NCI-H2196 (cell line): ENCODE data around the gene IL1RL1.

Experiments
- DNase-seq: peaks from one replicate; lab custom pipeline; 2025; ENCODE audit not compliant: unreplicated experiment; lab: John Stamatoyannopoulos, UW

Gene IL1RL1

DNA sequence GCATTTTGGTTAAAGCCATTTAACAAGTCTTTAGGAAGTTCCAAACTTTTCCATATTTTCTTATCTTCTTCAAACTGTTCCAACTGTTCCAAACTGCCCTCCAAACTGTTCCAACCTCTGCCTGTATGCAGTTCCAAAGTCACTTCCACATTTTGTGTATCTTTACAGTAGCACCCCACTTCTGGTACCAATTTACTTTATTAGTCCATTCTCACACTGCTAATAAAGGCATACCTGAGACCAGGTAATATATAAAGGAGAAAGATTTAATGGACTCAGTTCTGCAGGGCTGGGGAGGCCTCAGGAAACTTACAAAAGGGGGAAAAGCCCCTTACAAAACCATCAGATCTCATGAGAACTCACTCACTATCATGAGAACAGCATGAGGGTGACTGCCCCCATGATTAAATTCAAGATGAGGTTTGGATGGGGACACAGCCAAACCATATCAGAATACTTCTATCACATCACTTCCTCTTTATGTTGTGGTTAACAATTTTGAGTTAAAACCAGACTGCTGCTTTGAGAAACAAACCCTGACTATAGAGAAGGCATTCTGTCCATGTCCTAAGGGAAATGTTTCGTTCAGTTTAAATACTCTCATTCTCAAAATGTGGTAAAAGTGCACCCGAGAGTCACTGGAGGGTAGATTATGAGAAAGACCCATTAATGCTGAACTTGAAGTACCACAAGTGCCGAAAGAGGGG is 55.2 kb downstream of the IL1RL1 start:
- no peak for DNase-seq

DNA sequence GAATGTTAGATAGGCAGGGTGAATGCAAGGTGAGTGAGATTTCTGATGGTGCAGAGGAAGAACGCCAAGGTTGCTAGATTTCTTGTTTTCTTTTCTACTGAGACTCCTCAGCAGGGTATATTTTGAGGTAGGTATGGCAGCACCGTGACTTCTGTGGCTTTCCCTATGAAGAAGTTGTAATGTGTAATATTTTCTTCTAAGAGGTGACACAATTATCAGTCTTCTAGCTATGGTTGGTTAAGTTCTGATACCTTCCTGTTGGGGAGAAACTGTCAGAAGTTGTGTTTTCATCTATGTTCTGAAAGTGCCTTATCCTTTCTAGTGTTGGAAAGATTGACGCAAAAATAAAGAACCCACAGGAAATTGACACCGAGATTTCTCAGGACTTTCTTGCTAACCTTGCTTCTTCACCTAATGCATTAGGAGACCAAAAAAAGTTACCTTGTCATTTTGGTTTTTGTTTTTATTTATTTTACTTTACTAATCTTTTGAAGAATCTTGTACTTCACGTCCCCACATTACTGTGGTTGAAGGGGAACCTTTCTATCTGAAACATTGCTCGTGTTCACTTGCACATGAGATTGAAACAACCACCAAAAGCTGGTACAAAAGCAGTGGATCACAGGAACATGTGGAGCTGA is 56.1 kb downstream of the IL1RL1 start:
- no peak for DNase-seq

DNA sequence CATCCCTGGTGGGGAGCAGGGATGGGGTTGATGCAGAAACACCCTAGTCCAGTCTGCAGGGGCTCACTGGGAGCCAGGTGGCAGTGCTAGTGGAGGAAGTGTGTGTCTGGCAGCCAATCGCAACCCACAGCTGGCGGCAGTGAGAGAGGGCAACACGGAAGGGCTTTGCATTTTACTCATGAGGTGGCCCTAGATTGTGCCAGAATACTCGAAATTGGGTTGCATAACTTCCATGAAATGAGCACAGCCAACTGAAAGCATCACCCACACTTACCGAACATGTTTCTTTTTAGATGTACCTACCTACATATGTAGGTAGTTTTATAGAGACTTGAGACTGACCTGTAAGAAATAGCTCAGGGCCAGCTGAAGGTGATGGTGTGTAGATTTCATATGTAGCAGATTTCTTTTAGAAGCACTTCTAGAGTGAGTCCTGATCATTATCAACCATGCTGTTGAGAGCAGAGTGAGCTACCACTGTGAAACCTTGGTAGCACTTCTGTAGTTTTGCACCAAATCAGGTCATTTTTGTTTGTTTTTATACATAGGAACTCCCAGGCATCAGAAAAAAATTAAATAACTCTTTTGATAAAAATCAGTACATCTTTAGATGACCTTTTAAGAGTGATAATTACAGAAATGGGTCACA is 57.2 kb downstream of the IL1RL1 start:
- DNase-seq: no peak

DNA sequence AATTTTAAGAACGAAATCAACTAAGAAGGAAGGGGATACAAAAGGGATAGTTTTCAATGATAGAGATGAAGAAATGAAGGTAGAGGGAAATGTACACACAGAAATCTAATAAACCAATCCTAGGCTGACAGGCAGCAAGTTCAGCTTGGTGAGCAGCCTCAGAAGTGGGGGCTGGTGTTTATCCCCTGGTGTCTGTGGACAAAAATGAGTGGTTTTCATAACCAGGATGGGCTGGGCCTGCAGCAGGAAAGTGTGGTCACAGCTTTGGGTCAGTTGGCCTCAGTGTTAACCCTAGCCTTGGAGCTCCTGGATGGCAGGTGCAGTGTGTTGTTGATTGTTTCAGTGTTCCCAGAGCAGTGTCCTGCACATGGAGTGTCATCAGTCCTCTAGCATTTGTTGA is 58.5 kb downstream of the IL1RL1 start:
- no peak for DNase-seq

DNA sequence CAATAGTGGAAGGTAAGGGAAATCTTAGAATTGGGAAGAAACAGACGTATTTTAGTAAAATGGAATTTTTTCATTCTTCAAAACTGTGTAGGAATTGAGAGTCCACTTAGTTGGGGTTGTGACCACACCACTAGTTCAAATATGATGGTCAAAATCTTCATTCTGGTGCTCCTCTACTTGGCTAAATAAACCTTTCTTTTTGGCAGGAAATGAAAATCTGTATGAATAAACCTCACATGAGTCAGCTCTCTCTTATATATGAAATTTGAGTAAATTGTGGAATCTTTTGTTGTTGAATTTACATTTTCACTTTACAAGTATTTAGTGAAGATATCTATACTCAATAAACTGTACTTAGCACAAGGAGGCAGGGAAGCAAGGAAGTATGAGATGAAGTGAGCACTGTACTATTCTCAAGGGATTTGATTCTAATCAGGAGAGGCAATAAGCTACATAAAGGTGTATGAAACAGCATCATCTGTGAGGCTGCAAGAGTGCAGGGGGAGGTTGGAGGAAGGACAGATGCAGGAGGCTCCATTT is 64.8 kb downstream of the IL1RL1 start:
- DNase-seq: no peak

DNA sequence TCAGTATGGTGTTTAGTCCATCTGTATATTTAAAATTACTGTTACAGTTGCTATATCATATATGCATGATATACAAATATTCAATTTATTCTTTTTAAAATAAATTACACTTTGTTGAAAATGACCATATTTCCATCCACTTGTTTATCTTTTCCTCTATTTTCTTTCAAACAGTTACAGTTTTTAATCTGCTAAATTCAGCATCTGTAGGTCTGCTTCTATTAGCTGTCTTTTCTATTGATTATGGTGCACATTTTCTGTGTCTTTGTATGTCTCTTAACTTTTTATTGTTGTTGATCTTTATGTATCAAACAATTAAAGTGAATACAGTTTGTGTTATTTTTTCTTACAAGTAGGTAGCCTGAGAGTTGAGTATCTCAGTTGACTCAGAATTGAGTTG is 72.4 kb downstream of the IL1RL1 start:
- DNase-seq: no peak

DNA sequence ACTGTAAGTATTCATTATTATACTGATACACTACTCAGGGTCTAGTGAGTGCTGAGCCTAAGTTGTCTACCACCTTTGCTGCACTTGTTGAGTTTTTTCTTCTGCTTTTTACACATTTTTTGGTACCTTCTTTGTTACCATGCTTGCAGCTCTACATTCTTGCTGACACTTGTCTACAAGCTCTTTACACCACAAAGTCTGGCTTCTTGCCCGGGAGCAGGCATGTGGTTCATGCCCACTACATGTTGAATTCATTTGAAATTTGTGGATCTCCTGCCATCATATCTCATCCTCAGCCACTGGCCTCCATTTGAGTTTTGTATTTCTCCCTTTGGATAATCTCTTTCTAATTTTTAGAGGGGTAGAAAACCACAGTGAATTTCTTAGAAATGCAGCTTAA is 74.2 kb downstream of the IL1RL1 start:
- DNase-seq: no peak

DNA sequence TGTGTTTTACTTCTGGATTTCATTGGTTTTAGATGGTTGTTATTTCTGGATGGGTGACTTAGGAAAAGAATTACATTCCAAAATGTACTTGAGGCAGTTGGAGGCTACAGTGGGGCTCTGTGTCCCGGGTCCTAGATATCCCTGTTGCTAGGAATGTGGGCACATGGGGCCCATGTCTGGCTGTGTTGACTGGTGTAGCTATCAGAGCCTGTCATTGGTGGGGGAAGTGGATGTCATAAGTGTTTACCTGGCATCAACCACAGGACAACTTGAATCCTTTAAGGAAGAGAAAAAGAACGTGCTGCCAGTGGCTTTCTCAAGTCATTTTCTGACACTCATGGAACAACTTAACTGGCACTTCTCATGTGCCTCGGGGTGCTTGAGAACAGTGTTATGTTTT is 74.6 kb downstream of the IL1RL1 start:
- DNase-seq: no peak

DNA sequence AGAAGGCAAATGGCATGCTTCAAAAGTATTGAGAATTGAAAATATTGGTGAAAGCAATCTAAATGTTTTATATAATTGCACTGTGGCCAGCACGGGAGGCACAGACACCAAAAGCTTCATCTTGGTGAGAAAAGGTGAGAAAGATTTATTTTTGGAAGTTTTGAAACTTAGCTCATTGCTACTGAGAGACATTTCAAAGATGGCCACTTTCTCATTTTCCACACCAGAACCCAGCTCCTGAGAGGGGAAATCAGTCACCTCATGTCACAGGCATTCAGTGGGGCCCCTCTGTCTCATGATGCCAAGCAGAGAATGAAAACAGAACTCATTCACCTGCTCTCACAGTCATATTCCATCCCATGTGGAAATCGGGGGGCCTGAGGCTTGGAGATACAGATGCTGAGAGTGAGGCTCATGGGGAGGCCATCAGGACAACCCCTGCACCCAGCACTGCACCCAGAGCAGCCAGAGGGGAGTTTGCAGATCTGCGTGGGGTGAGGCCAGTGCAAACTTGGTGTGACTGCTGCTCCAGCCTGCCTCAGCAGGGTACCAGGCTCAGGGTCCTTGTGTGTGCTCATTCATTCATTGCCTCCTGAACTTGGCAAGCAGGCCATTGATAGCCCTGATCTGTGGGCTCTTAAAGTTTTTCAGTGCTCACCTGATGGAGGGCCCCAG is 75.6 kb downstream of the IL1RL1 start:
- no peak for DNase-seq

DNA sequence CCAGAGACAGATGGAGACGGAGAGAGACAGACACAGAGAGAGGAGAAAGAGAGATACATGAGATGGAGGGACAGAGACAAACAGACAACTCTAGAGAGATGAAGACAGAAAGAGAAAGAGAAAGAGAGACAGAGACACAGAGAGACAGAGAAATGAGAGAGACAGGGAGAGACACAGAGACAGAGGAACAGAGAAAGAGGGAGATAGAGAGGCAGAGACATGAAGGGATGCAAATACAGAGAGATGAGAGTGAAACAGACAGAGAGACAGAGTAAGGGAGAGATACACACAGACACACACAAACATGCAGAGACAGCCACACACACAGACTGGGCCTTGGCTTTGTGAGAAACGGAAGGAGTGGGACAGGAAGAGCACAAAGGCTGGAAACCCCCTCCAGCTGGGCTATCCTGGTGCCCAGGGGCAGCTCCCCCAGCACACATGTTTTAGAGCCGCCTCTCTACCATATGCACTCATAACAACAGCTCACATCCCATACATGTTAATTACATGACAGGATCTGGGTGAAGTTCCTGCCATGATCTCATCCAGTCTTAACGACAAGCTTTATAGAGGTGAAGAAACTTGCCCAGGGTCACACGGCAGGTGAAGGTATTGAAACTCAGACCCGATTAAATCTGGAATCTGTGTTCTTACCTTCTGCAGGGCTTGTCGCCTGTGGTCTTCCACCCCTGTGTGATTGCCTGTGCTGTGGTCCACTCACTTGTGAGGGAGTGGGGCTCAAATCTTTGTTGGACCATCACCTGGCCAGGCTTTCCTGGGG is 76.6 kb downstream of the IL1RL1 start:
- DNase-seq: no peak

DNA sequence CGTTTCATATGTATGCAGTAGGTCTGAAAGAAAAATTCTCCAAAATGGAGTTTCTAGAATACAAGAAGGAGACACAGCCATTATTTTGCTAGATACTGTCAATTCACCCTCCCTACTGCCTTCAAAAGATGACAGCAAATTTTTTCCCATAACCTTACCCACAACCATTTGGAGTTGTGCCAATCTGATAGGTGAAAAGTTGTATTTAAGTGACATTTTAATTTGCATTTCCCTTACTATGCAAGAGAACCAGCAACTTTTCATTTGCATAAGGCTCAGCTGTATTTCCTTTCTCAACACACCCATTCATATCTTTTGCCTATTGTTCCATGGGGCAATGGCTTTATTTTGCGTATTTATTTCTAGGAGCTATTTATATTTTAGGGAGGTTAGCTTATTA is 80.2 kb downstream of the IL1RL1 start:
- no peak for DNase-seq

DNA sequence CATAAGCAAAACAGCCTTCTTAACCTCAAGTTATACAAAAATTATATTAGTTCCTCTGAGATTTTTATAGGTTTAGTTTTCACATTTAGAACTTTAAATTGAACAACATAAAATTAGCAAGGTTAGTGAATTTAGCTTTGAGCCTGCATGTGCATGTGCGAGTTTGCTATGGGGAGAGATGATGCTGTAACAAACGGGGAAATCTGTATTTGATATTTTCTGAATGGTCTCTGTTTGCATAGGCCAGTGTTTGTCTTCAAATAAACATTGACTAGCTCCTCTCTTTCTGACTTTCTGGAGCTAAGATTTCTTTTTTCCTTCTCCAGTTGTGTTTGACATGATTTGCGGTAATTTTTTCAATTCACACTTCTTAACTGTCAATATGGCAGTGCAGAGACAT is 80.7 kb downstream of the IL1RL1 start:
- DNase-seq: no peak

DNA sequence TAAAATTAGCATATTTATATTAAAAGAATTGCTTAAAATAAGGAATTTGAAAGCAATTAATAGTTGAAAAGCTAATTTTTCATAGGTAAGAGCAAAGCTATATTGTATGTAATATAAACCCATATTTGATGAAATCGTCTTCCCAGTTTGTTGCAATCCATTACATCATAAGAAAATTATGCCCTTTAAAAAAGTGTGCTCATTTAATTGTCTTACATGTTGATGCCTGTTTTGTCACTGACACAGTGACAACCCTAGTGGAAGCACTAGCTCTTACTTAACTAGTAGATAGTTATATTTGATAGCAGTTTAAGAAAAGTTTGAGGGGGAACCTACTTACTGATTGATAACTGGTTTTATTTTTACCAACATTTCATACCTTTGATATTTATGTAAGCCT is 81.6 kb downstream of the IL1RL1 start:
- DNase-seq: no peak

DNA sequence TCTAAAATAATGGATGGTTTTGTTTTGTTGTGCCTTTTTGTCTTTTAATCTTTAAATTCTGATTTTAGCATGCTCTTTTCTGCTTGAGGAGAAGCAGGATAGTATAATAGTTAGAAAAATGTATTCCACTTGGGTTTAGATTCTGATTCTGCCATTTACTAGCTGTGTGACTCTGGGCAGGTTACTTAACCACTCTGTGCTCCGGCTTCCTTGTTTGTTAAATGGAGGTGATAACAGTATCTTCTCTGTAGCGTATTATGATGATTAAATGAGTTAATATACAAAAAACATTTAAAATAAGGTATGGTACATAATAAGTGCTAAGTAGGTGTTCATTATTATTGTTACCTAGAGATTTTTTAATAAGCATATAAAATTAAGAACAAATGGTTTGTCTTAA is 84.6 kb downstream of the IL1RL1 start:
- no peak for DNase-seq

DNA sequence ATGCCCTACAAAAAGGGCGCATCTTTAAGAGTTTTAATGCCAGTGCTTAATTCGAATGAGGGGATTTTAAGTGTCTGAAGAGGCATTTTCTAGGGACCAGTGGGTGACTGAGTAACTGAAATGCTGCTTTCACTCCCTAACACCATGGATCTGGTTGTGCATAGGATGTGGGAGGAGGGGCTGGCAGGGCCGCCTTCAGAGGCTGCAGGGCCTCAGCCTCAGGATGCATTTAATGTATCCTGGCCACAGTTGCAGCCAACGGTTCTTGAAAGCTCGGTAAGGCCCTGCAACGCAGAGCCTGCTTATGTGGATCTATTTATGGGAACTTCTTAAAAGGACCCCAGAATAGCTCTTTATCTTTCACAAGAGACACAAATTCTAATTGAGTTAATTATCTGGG is 85.8 kb downstream of the IL1RL1 start:
- DNase-seq: no peak

DNA sequence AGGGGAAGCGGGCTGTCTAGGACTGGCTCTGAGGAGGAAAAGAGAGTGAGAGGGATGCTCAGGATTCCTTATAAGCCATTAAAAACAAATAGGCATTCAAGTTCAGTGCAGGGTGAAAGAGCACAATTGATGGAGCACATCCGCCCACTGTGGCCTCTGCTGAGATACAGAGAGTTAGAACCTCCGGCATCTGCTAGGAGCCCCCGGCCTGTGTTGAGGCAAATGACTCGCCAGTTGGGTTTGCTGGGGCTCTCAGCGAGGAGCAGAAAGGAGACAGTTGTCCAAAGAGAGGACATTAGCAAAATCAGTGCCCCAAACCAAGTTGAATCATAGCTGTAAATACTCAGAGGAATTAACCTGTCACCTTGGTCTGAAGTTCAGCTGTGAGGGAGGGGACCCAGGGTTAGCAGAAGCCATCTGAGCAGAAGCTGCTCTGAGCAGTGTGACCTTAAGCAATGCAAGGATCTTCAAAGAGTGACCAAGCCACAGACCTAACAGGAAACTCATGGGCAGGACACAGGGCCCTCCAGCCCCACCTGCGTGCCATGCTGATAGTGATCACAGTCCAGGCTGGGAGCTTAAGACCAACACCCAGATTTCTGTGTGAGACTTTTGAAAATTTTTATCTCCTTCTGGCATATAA is 88.3 kb downstream of the IL1RL1 start:
- no peak for DNase-seq

DNA sequence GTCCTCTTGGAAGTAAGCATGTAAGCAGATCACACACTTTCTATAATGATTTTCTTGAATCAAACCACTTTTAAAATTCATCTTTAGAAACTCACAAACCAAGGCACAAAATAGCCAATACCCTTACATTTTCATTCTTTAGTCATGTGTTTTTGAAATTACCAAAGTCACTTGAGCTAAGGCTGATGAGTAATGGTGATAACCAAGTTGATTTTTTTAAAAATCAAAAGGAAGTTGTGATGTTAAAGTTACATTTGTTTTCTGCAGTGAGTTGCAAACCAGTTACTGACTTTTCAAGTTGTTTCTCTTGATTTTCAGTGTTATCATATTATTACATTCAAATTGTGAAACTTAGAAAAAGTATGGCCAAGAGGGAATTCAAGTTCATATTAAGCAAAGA is 90.1 kb downstream of the IL1RL1 start:
- no peak for DNase-seq
